H1 (cell line): ENCODE measurements around the gene MAGI1. TPM values are rescaled to one million over a fixed set of nuclear protein-coding genes. Genes with fewer than 3 reads are reported as not detected.

ENCODE experiments used
- CTCF ChIA-PET: fragments of 300-600 bp; sonication (Branson Sonifier 250); formaldehyde crosslinking; loops from one replicate; lab custom pipeline; 2021; ENCODE audit not compliant: partially characterized antibody; lab: Charles Lee
- POLR2A ChIA-PET: fragments of 300-600 bp; sonication (Branson Sonifier 250); formaldehyde crosslinking; loops from one replicate; lab custom pipeline; 2021; ENCODE audit warnings: inconsistent platforms; ENCODE audit not compliant: partially characterized antibody; lab: Charles Lee
- DNase-seq, 2 experiments: peaks; one replicate each; pipeline versions ENCODE4 v3.0.0 to v3.0.0-alpha.2; 2010 to 2022; ENCODE audit warnings: low spot score in 2 of 2, low read depth in 1 of 2, mixed read lengths in 1 of 2
- FAIRE-seq: peaks from 2 replicates; lab custom pipeline; 2011; peaks lifted over from hg19 to GRCh38; lab: Jason Lieb, UNC
- H2AFZ ChIP-seq: 2 replicates; pipeline ENCODE4 v1.8.1; 2012; ENCODE audit warnings: low read length, inconsistent platforms
- H2AK5ac ChIP-seq: 2 replicates; pipeline ENCODE4 v1.6.1; 2013; ENCODE audit warnings: low read depth, low read length
- H2BK120ac ChIP-seq: replicated peaks from 2 replicates; pipeline ENCODE3; 2013; ENCODE audit warnings: low read depth, low read length, inconsistent platforms
- H2BK12ac ChIP-seq: 2 replicates; pipeline ENCODE4 v1.6.1; 2013; ENCODE audit warnings: low read depth, low read length
- H2BK15ac ChIP-seq: 2 replicates; pipeline ENCODE4 v1.6.1; 2013; ENCODE audit warnings: low read length
- H2BK20ac ChIP-seq: 2 replicates; pipeline ENCODE4 v1.6.1; 2013; ENCODE audit warnings: low read length
- H2BK5ac ChIP-seq: 2 replicates; pipeline ENCODE4 v1.6.1; 2013; ENCODE audit warnings: low read depth, low read length
- H3K14ac ChIP-seq: 2 replicates; pipeline ENCODE4 v1.6.1; 2013; ENCODE audit warnings: inconsistent platforms; ENCODE audit not compliant: insufficient read length
- H3K18ac ChIP-seq: 2 replicates; pipeline ENCODE4 v1.6.1; 2013; ENCODE audit warnings: low read length; ENCODE audit errors: extremely low read depth
- H3K23ac ChIP-seq: 2 replicates; pipeline ENCODE4 v1.6.1; 2013; ENCODE audit warnings: inconsistent platforms; ENCODE audit not compliant: insufficient read length
- H3K23me2 ChIP-seq: 2 replicates; pipeline ENCODE4 v1.6.1; 2013; ENCODE audit warnings: low read depth, low read length
- H3K27ac ChIP-seq: 2 replicates; pipeline ENCODE4 v1.6.1; 2011; ENCODE audit warnings: low read depth, low read length, inconsistent platforms
- H3K27me3 ChIP-seq, 4 experiments: replicated peaks in 1 of 4; 1 replicate in 1 of 4; 2 replicates in 3 of 4; pipeline versions ENCODE4 v1.6.1 to v1.8.1; 2011 to 2013; ENCODE audit warnings: low read length in 3 of 4, mild to moderate bottlenecking in 3 of 4, inconsistent platforms in 2 of 4, mixed read lengths in 2 of 4, moderate library complexity in 1 of 4; ENCODE audit not compliant: control insufficient read depth in 3 of 4, insufficient read depth in 3 of 4; ENCODE audit errors: extremely low read depth in 1 of 4
- H3K36me3 ChIP-seq, 4 experiments: 2 replicates each; pipeline versions ENCODE4 v1.6.1 to v1.8.1; 2011 to 2013; ENCODE audit warnings: mild to moderate bottlenecking in 4 of 4, low read length in 3 of 4, moderate library complexity in 2 of 4, control low read depth in 1 of 4, inconsistent platforms in 1 of 4; ENCODE audit not compliant: insufficient read depth in 4 of 4, control insufficient read depth in 2 of 4
- H3K4ac ChIP-seq: replicated peaks from 2 replicates; pipeline ENCODE3; 2013; ENCODE audit warnings: low read length, low read depth, mixed read lengths, inconsistent platforms; ENCODE audit not compliant: insufficient read length
- H3K4me1 ChIP-seq, 4 experiments: replicated peaks in 1 of 4; 1 replicate in 1 of 4; 2 replicates in 3 of 4; pipeline versions ENCODE4 v1.6.1 to v1.8.1; 2011 to 2013; ENCODE audit warnings: low read length in 3 of 4, inconsistent platforms in 2 of 4, mixed read lengths in 1 of 4; ENCODE audit not compliant: insufficient read depth in 4 of 4, control insufficient read depth in 3 of 4
- H3K4me2 ChIP-seq, 2 experiments: 2 replicates each; pipeline versions ENCODE4 v1.6.1 to v1.8.1; 2011 to 2013; ENCODE audit warnings: low read depth in 2 of 2, low read length in 2 of 2, control low read depth in 1 of 2, inconsistent platforms in 1 of 2, mild to moderate bottlenecking in 1 of 2; ENCODE audit not compliant: insufficient read depth in 1 of 2
- H3K4me3 ChIP-seq, 4 experiments: fragments of 200-600, 300-600 bp in 1 of 4; sonication (generic), shearing (Covaris generic), sonication (Bioruptor Twin) in 1 of 4; 2 replicates each; pipeline versions ENCODE4 v1.5.1 to v1.8.1; 2011 to 2016; ENCODE audit warnings: low read length in 4 of 4, low read depth in 3 of 4, control low read depth in 2 of 4, inconsistent platforms in 2 of 4, mild to moderate bottlenecking in 2 of 4, mixed read lengths in 1 of 4, moderate library complexity in 1 of 4; ENCODE audit not compliant: insufficient read depth in 2 of 4; ENCODE audit errors: extremely low read depth in 1 of 4
- H3K56ac ChIP-seq: replicated peaks from 2 replicates; pipeline ENCODE3; 2013; ENCODE audit warnings: low read depth, mild to moderate bottlenecking, mixed read lengths, low read length, inconsistent platforms; ENCODE audit not compliant: insufficient read length
- H3K79me1 ChIP-seq: 2 replicates; pipeline ENCODE4 v1.6.1; 2013; ENCODE audit warnings: low read depth, low read length, control low read depth
- H3K79me2 ChIP-seq, 2 experiments: 2 replicates each; pipeline versions ENCODE4 v1.6.1 to v1.8.1; 2012 to 2013; ENCODE audit warnings: low read length in 2 of 2, mild to moderate bottlenecking in 2 of 2, inconsistent platforms in 1 of 2; ENCODE audit not compliant: insufficient read depth in 2 of 2, control insufficient read depth in 1 of 2
- H3K9ac ChIP-seq, 4 experiments: replicated peaks in 1 of 4; 1 replicate in 1 of 4; 2 replicates in 3 of 4; pipeline versions ENCODE4 v1.6.1 to v1.8.1; 2011 to 2013; ENCODE audit warnings: low read depth in 3 of 4, low read length in 3 of 4, control low read depth in 2 of 4, mild to moderate bottlenecking in 2 of 4, moderate library complexity in 2 of 4, inconsistent platforms in 1 of 4; ENCODE audit errors: extremely low read depth in 1 of 4
- H3K9me3 ChIP-seq, 2 experiments: 2 replicates each; pipeline versions ENCODE4 v1.6.1 to v1.8.1; 2012 to 2013; ENCODE audit warnings: mild to moderate bottlenecking in 2 of 2, moderate library complexity in 2 of 2, control low read depth in 1 of 2, inconsistent platforms in 1 of 2, low read depth in 1 of 2, low read length in 1 of 2, mixed read lengths in 1 of 2; ENCODE audit not compliant: insufficient read depth in 2 of 2
- H4K20me1 ChIP-seq, 2 experiments: replicated peaks in 1 of 2; 2 replicates each; pipeline versions ENCODE3 to v1.8.1; 2011 to 2013; ENCODE audit warnings: inconsistent platforms in 2 of 2, low read length in 2 of 2, mild to moderate bottlenecking in 1 of 2; ENCODE audit not compliant: insufficient read depth in 2 of 2, control insufficient read depth in 1 of 2
- H4K5ac ChIP-seq: 2 replicates; pipeline ENCODE4 v1.6.1; 2013; ENCODE audit warnings: low read length, low read depth, mixed read lengths, inconsistent platforms; ENCODE audit not compliant: insufficient read length
- H4K8ac ChIP-seq: 2 replicates; pipeline ENCODE4 v1.8.0; 2013; ENCODE audit warnings: mild to moderate bottlenecking, moderate library complexity, low read length, inconsistent platforms; ENCODE audit not compliant: insufficient read depth; ENCODE audit errors: extremely low read depth
- H4K91ac ChIP-seq: replicated peaks from 2 replicates; pipeline ENCODE3; 2013; ENCODE audit warnings: low read length, mixed read lengths, inconsistent platforms; ENCODE audit not compliant: insufficient read length
- CHD1 ChIP-seq: IDR thresholded peaks from 2 replicates; pipeline ENCODE4 v1.6.1; 2012; ENCODE audit warnings: low read depth, low read length, improper control_type of control experiment
- CREB1 ChIP-seq: IDR thresholded peaks from 2 replicates; pipeline ENCODE4 v1.6.1; 2012; ENCODE audit warnings: inconsistent platforms
- EP300 ChIP-seq, 2 experiments: IDR thresholded peaks; 1 replicate in 1 of 2; 2 replicates in 1 of 2; pipeline ENCODE4 v1.6.1; 2011 to 2012; ENCODE audit warnings: low read depth in 2 of 2, low read length in 2 of 2, mild to moderate bottlenecking in 2 of 2, borderline replicate concordance in 1 of 2, inconsistent platforms in 1 of 2, moderate library complexity in 1 of 2
- GABPA ChIP-seq: IDR thresholded peaks from 2 replicates; pipeline ENCODE4 v1.6.1; 2011; ENCODE audit warnings: mild to moderate bottlenecking, low read length, moderate library complexity, borderline replicate concordance; ENCODE audit not compliant: insufficient read depth
- PHF8 ChIP-seq: fragments of 200-600 bp; sonication (generic); conservative IDR thresholded peaks from 2 replicates; pipeline ENCODE4 v1.7.1; 2012; ENCODE audit warnings: low read depth, mild to moderate bottlenecking, inconsistent platforms, low read length, moderate library complexity
- POLR2A ChIP-seq, 2 experiments: IDR thresholded peaks; 1 replicate in 1 of 2; 2 replicates in 1 of 2; pipeline ENCODE4 v1.6.1; 2011; ENCODE audit warnings: low read depth in 2 of 2, low read length in 2 of 2, mild to moderate bottlenecking in 2 of 2; ENCODE audit errors: control extremely low read depth in 1 of 2
- SIRT6 ChIP-seq: IDR thresholded peaks from one replicate; pipeline ENCODE4 v1.7.1; 2012; ENCODE audit warnings: low read length, inconsistent platforms
- SIX5 ChIP-seq: IDR thresholded peaks from 2 replicates; pipeline ENCODE4 v1.6.1; 2011; ENCODE audit warnings: mild to moderate bottlenecking, low read depth, low read length
- ZNF274 ChIP-seq: IDR thresholded peaks from 2 replicates; pipeline ENCODE4 v1.7.0; 2012; ENCODE audit warnings: low read length, borderline replicate concordance; ENCODE audit errors: extremely low read depth
- WGBS, 2 experiments: shearing (Covaris generic) in 1 of 2; methylation state at CpG; one replicate each; pipeline versions ENCODE4 v1.1.6 to v1.1.7; 2013 to 2015; ENCODE audit warnings: low lambda C conversion rate in 2 of 2, mixed read lengths in 2 of 2, inconsistent platforms in 1 of 2, low coverage in 1 of 2, missing lambda C conversion rate in 1 of 2; ENCODE audit not compliant: insufficient replicate concordance in 2 of 2, insufficient coverage in 1 of 2, insufficient read length in 1 of 2; ENCODE audit errors: extremely low coverage in 1 of 2, missing lambda C conversion rate in 1 of 2; 5-methylcytosine and 5-hydroxymethylcytosine counted together
- polyA plus RNA-seq, 7 experiments: library from polyadenylated mRNA; depleted of rRNA in 3 of 7; stranded (reverse) in 5 of 7; unstranded in 2 of 7; fragments of >200 nt in 5 of 7; fragments of 200-250 nt in 2 of 7; gene quantifications; 1 replicate in 5 of 7; 2 replicates in 1 of 7; 4 replicates in 1 of 7; pipeline versions ENCODE4 v1.2.1 to v1.2.3, GENCODE V29; 2011 to 2013; ENCODE audit warnings: missing spikeins in 2 of 7, mixed read lengths in 2 of 7
- total RNA-seq: library from RNA; stranded (reverse); fragmentation: NEBNext Ultra II Directional; extraction: Animal tissue kit (Norgen Biotek cat#: 25700); gene quantifications from 2 replicates; pipeline ENCODE4 v1.2.1, GENCODE V29; 2021
- TF ChIP-seq, protein P1 (sequence below): IDR thresholded peaks from 2 replicates; pipeline ENCODE4 v1.6.1; 2011; ENCODE audit warnings: low read depth, mild to moderate bottlenecking, low read length; ENCODE audit not compliant: insufficient read depth
- TF ChIP-seq, protein P2 (sequence below): IDR thresholded peaks from 2 replicates; pipeline ENCODE4 v1.6.1; 2012; ENCODE audit warnings: inconsistent platforms

The MAGI1 gene
- total and polyA plus RNA-seq, 2 of the 8 experiments (the other 6 are each of a cell fraction or from before 2014, with no cell fraction given): 19.8 to 78.0 TPM

DNA sequence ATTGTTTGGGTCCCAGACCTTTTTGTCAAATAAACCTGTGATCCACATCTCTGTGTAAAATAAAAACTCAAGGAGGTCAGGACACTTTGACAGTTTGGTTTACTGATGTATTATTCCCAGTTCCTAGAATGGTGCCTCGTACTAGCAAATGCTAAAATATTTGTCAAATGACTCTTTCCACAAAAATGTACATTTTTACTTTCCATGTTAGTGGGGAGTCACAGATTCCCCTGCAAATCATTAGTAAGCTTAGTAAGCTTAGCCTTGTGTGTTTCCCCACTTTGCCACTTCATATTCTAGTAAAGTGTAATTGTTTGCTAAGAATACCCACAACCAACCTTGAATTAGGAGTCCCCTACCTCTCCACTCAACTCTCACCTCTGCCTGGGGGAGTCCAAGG, 2.4 kb upstream of the MAGI1 start:
- H3K4ac ChIP-seq: no peak overlapping the region
- no peak overlapping the region for H4K8ac ChIP-seq
- H3K4me1 ChIP-seq: peaks cover 5 to 13% (median 8%) of the 10 kb centered on the region in 4 experiments
- H2BK20ac ChIP-seq: no peak overlapping the region
- H4K91ac ChIP-seq: no peak overlapping the region
- H3K23me2 ChIP-seq: peaks cover 16% of the 10 kb centered on the region
- no peak overlapping the region for H2BK5ac ChIP-seq
- no peak overlapping the region for H3K4me3 ChIP-seq
- H3K4me2 ChIP-seq: no peak overlapping the region
- WGBS, 2 experiments: 100% methylated on average over 1 of the region's 1 CpG; no CpG with 5 or more reads in 1 of the 2 experiments
- 0 out of 2 replicates have a peak, but pooled peaks cover 4% of the 10 kb centered on the region for H3K79me1 ChIP-seq
- H3K9ac ChIP-seq: no peak overlapping the region
- H2AFZ ChIP-seq: no peak overlapping the region
- H4K5ac ChIP-seq: no peak overlapping the region
- H3K36me3 ChIP-seq: no peaks in the 10 kb centered on the region
- no peak overlapping the region for H3K18ac ChIP-seq
- no peak overlapping the region for H3K14ac ChIP-seq
- no peak for FAIRE-seq
- no peak overlapping the region for H3K27ac ChIP-seq
- no peak overlapping the region for H2BK120ac ChIP-seq
- no peak overlapping the region for H3K23ac ChIP-seq
- H3K79me2 ChIP-seq: peaks cover 0 to 21% of the 10 kb centered on the region in 2 experiments; a peak in 2 of 4 replicates
- H3K27me3 ChIP-seq: no peaks in the 10 kb centered on the region
- H4K20me1 ChIP-seq: peaks cover 2 to 3% of the 10 kb centered on the region in 2 experiments
- ChIA-PET POLR2A (interaction anchor here (1.6 kb wide), 1 partner anchor 87 kb away, joined by 3 read pairs; no protein-coding TSS in a partner anchor), CTCF (interaction anchor here (1.5 to 3.9 kb wide), 3 partner anchors 15 to 96 kb away, joined by 3 to 12 read pairs (median 5); no protein-coding TSS in a partner anchor)
- TF ChIP-seq CREB1 (no peak), SIRT6 (no peak), SIX5 (no peak), EP300 (IDR thresholded peaks at IDR 0.05; ENCODE audit: borderline replicate concordance in 1 of 2, low read depth in 2 of 2, low read length in 2 of 2) (no peak), GABPA (no peak), POLR2A (IDR thresholded peaks at IDR 0.05; ENCODE audit: control extremely low read depth in 1 of 2, low read depth in 2 of 2, low read length in 2 of 2) (no peak), CHD1 (no peak), PHF8 (no peak), ZNF274 (no peak)
- TF ChIP-seq, protein P1, sequence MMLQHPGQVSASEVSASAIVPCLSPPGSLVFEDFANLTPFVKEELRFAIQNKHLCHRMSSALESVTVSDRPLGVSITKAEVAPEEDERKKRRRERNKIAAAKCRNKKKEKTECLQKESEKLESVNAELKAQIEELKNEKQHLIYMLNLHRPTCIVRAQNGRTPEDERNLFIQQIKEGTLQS: no peak
- TF ChIP-seq, protein P2, sequence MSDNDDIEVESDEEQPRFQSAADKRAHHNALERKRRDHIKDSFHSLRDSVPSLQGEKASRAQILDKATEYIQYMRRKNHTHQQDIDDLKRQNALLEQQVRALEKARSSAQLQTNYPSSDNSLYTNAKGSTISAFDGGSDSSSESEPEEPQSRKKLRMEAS: no peak
- no peak for DNase-seq
- H3K56ac ChIP-seq: no peak overlapping the region
- H2AK5ac ChIP-seq: no peak overlapping the region
- H3K9me3 ChIP-seq: no peaks in the 10 kb centered on the region
- no peak overlapping the region for H2BK12ac ChIP-seq
- no peak overlapping the region for H2BK15ac ChIP-seq
